HepG2 (cell line): ENCODE results near the gene SNRNP48. TPM values are rescaled to one million over a fixed set of nuclear protein-coding genes. Genes with fewer than 3 reads are reported as not detected.

Experiments used
- ASH2L ChIP-seq: fragments of 300-600, 200-600 bp; sonication (generic); IDR thresholded peaks from 2 replicates; pipeline ENCODE4 v1.7.0; 2017; ENCODE audit warnings: low read depth, mild to moderate bottlenecking, moderate library complexity, mixed read lengths, low read length; ENCODE audit not compliant: insufficient read length
- ATF4 ChIP-seq, 2 experiments: fragments of 450-650 bp in 1 of 2; sonication (generic) in 1 of 2; formaldehyde crosslinking; IDR thresholded peaks; 2 replicates each; pipeline versions ENCODE4 v1.5.0 to v1.8.0; 2020 to 2022; ENCODE audit warnings: mild to moderate bottlenecking in 1 of 2, missing genetic modification reagents in 1 of 2
- BRD4 ChIP-seq: sonication (generic); formaldehyde crosslinking; IDR thresholded peaks from 2 replicates; pipeline ENCODE4 v1.4.0; 2020; ENCODE audit warnings: missing genetic modification reagents
- CREM ChIP-seq, 2 experiments: sonication (generic) in 1 of 2; formaldehyde crosslinking in 1 of 2; IDR thresholded peaks; 2 replicates each; pipeline versions ENCODE4 v1.4.0 to v1.6.1; 2016 to 2020; ENCODE audit warnings: antibody characterized with exemption in 1 of 2, mild to moderate bottlenecking in 1 of 2, missing genetic modification reagents in 1 of 2
- ELK4 ChIP-seq: sonication (generic); formaldehyde crosslinking; IDR thresholded peaks from 2 replicates; pipeline ENCODE4 v1.9.0; 2021; ENCODE audit warnings: missing genetic modification reagents, borderline replicate concordance
- EP300 ChIP-seq, 3 experiments: sonication (generic) in 1 of 3; formaldehyde crosslinking in 1 of 3; IDR thresholded peaks; 2 replicates each; pipeline versions ENCODE4 v1.5.1 to v1.6.1; 2011 to 2020; ENCODE audit warnings: low read depth in 2 of 3, low read length in 2 of 3, borderline replicate concordance in 1 of 3, improper control_type of control experiment in 1 of 3, mild to moderate bottlenecking in 1 of 3, missing genetic modification reagents in 1 of 3, moderate library complexity in 1 of 3
- ETV5 ChIP-seq: IDR thresholded peaks from 2 replicates; pipeline ENCODE4 v1.6.1; 2018; ENCODE audit warnings: missing biosample characterization, missing genetic modification reagents, inconsistent platforms, borderline replicate concordance
- HDAC1 ChIP-seq: sonication (generic); formaldehyde crosslinking; IDR thresholded peaks from 2 replicates; pipeline ENCODE4 v1.5.1; 2020; ENCODE audit warnings: mild to moderate bottlenecking, missing genetic modification reagents
- HOXD1 ChIP-seq: sonication (generic); formaldehyde crosslinking; IDR thresholded peaks from 2 replicates; pipeline ENCODE4 v1.5.0; 2020; ENCODE audit warnings: missing genetic modification reagents
- KDM2A ChIP-seq: sonication (generic); formaldehyde crosslinking; IDR thresholded peaks from 2 replicates; pipeline ENCODE4 v1.4.0; 2020; ENCODE audit warnings: low read depth, missing genetic modification reagents, borderline replicate concordance
- PBX3 ChIP-seq: sonication (generic); formaldehyde crosslinking; IDR thresholded peaks from 2 replicates; pipeline ENCODE4 v1.8.1; 2023; ENCODE audit warnings: missing genetic modification reagents, inconsistent platforms, borderline replicate concordance
- REPIN1 ChIP-seq: sonication (generic); formaldehyde crosslinking; IDR thresholded peaks from 2 replicates; pipeline ENCODE4 v1.8.0; 2022; ENCODE audit warnings: missing genetic modification reagents, low read depth, mild to moderate bottlenecking, borderline replicate concordance
- SALL1 ChIP-seq: sonication (generic); formaldehyde crosslinking; IDR thresholded peaks from 2 replicates; pipeline ENCODE4 v1.8.0; 2022; ENCODE audit warnings: mild to moderate bottlenecking, missing genetic modification reagents
- SOX13 ChIP-seq, 3 experiments: fragments of 450-650 bp in 1 of 3; sonication (generic) in 1 of 3; formaldehyde crosslinking in 1 of 3; IDR thresholded peaks in 2 of 3; conservative IDR thresholded peaks in 1 of 3; 2 replicates each; pipeline versions ENCODE4 v1.5.0 to v1.6.1; 2016 to 2020; ENCODE audit warnings: antibody characterized with exemption in 1 of 3, mild to moderate bottlenecking in 1 of 3, missing compliant biosample characterization in 1 of 3, missing genetic modification reagents in 1 of 3, moderate library complexity in 1 of 3
- TCF7 ChIP-seq: sonication (generic); IDR thresholded peaks from 2 replicates; pipeline ENCODE4 v1.6.1; 2016; ENCODE audit warnings: antibody characterized with exemption, low read depth
- THAP11 ChIP-seq: IDR thresholded peaks from 2 replicates; pipeline ENCODE4 v1.6.1; 2016; ENCODE audit warnings: missing biosample characterization, missing genetic modification reagents
- ZBTB33 ChIP-seq: sonication (generic); formaldehyde crosslinking; IDR thresholded peaks from 2 replicates; pipeline ENCODE4 v1.4.0; 2020; ENCODE audit warnings: missing genetic modification reagents
- ZNF180 ChIP-seq: sonication (generic); formaldehyde crosslinking; IDR thresholded peaks from 2 replicates; pipeline ENCODE4 v1.4.0; 2020; ENCODE audit warnings: low read depth, missing genetic modification reagents, borderline replicate concordance
- ZNF275 ChIP-seq: sonication (generic); formaldehyde crosslinking; IDR thresholded peaks from 2 replicates; pipeline ENCODE4 v1.8.0; 2022; ENCODE audit warnings: missing genetic modification reagents, mild to moderate bottlenecking, inconsistent platforms, borderline replicate concordance
- ZNF333 ChIP-seq: sonication (generic); formaldehyde crosslinking; IDR thresholded peaks from 2 replicates; pipeline ENCODE4 v1.4.0; 2020; ENCODE audit warnings: mild to moderate bottlenecking, missing genetic modification reagents, borderline replicate concordance
- ZNF737 ChIP-seq: sonication (generic); formaldehyde crosslinking; IDR thresholded peaks from 2 replicates; pipeline ENCODE4 v1.5.0; 2020; ENCODE audit warnings: missing genetic modification reagents, mild to moderate bottlenecking, borderline replicate concordance
- polyA plus RNA-seq, 8 experiments: library from polyadenylated mRNA; depleted of rRNA in 3 of 8; stranded (reverse) in 7 of 8; unstranded in 1 of 8; fragments of >200 nt; fragmentation: Illumina TruSeq in 4 of 8; extraction: Trizol in 4 of 8; gene quantifications; 2 replicates each; pipeline versions ENCODE4 v1.2.1 to v1.2.3, GENCODE V29; 2011 to 2016; ENCODE audit warnings: low read depth in 4 of 8, missing spikeins in 1 of 8, mixed read lengths in 1 of 8; ENCODE audit not compliant: insufficient read depth in 1 of 8
- total RNA-seq, 5 experiments: library from RNA; depleted of rRNA; stranded (reverse); fragments of >200 nt; fragmentation: Illumina TruSeq; extraction: Trizol; gene quantifications; 2 replicates each; pipeline ENCODE4 v1.2.3, GENCODE V29; 2016; ENCODE audit warnings: low read depth in 1 of 5

SNRNP48 gene
- total and polyA plus RNA-seq, 2 of the 13 experiments (the other 11 are each of a cell fraction or from before 2014, with no cell fraction given) = 17.5 to 47.5 TPM

GRCh38 chr6:7580537-7580926, 9.5 kb upstream of the SNRNP48 start (continued):
- TF ChIP-seq ZBTB33 (CRISPR knock-in tag) (0 out of 2 replicates have a peak, but pooled peaks have one; percentile 38), ZNF333 (no peak), BRD4 (no peak), TCF7 (peak; percentile 33; the same call in 1 of the 2 replicates), SOX13 (IDR thresholded peaks at IDR 0.05) (no peak), SOX13 (CRISPR knock-in tag; conservative IDR thresholded peaks at IDR 0.05 in 1 of 2, IDR thresholded peaks at IDR 0.05 in 1 of 2) (peak in 1 of 2 experiments; percentile 85; a peak in 2 of 4 replicates), ZNF737 (no peak), ELK4 (no peak), EP300 (IDR thresholded peaks at IDR 0.05; ENCODE audit: low read depth in 2 of 2, low read length in 2 of 2) (peak in 1 of 2 experiments; percentile 25; a peak in 1 of 4 replicates), EP300 (CRISPR knock-in tag; IDR thresholded peaks at IDR 0.05; ENCODE audit: borderline replicate concordance) (no peak), REPIN1 (CRISPR knock-in tag) (0 out of 2 replicates have a peak, but pooled peaks have one; percentile 7), THAP11 (no peak; the same call in 1 of the 2 replicates), SALL1 (CRISPR knock-in tag) (peak; percentile 50), CREM (IDR thresholded peaks at IDR 0.05) (peak; percentile 20; the same call in 1 of the 2 replicates), CREM (CRISPR knock-in tag; IDR thresholded peaks at IDR 0.05) (no peak), ETV5 (CRISPR knock-in tag) (peak; percentile 74; the same call in 1 of the 2 replicates), ZNF275 (CRISPR knock-in tag) (no peak), HDAC1 (peak; percentile 37; the same call in 1 of the 2 replicates), ATF4 (CRISPR knock-in tag; IDR thresholded peaks at IDR 0.05) (0 out of 4 replicates have a peak, but pooled peaks of 1 of the 2 experiments have one; percentile 29), KDM2A (CRISPR knock-in tag) (no peak), ZNF180 (no peak), PBX3 (CRISPR knock-in tag) (no peak), ASH2L (peak; percentile 15), HOXD1 (CRISPR knock-in tag) (no peak)
